ENCODE data around the gene CACNA1I. TPM values are rescaled to one million over a fixed set of nuclear protein-coding genes. Genes with fewer than 3 reads are reported as not detected.

Gene CACNA1I
- total RNA-seq, 2 experiments from 2014 or later = 0.07 to 0.09 TPM

DNA sequence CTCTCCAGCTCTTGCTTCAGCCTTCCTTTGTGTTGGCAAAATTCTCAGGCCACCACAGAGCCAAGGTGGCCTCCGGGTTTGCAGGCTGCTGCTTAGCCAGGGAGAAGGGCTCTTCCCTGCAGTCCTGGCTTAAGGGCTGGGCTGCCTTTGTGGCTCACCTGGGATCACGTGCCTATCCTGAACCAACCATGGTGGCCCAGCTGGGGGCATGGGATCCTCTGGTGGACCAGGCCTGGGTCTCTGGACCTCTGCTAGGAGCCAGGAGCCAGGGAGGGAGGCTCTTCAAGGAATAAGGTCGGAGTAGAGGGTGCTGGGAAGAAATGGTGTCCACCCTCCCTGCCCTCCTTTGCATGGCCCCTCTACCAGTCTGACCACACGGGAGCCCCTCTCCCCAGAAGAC is 43.9 kb downstream of the CACNA1I start:
- Mint-ChIP-seq H3K27ac (no peak overlapping the region), H3K9me3 (peaks cover 8% of the 10 kb centered on the region), H3K27me3 (peaks cover 9% of the 10 kb centered on the region), H3K36me3 (ENCODE audit: low read depth) (peaks cover 1% of the 10 kb centered on the region), H3K4me1 (ENCODE audit: low read depth) (peaks cover 29% of the 10 kb centered on the region), H3K4me3 (no peak overlapping the region)
- intact Hi-C loops (cut with micrococcal nuclease) = loop anchor here (10.0 kb wide), 1 partner anchor 70 kb away; no protein-coding TSS in a partner anchor
- ChIA-PET POLR2A (no interaction called here), CTCF (interaction anchor here (1.5 to 2.0 kb wide), 2 partner anchors 85 to 96 kb away, joined by 3 to 4 read pairs; no protein-coding TSS in a partner anchor)
- ATAC-seq (no peak), DNase-seq (no peak)
- TF ChIP-seq, protein P1, sequence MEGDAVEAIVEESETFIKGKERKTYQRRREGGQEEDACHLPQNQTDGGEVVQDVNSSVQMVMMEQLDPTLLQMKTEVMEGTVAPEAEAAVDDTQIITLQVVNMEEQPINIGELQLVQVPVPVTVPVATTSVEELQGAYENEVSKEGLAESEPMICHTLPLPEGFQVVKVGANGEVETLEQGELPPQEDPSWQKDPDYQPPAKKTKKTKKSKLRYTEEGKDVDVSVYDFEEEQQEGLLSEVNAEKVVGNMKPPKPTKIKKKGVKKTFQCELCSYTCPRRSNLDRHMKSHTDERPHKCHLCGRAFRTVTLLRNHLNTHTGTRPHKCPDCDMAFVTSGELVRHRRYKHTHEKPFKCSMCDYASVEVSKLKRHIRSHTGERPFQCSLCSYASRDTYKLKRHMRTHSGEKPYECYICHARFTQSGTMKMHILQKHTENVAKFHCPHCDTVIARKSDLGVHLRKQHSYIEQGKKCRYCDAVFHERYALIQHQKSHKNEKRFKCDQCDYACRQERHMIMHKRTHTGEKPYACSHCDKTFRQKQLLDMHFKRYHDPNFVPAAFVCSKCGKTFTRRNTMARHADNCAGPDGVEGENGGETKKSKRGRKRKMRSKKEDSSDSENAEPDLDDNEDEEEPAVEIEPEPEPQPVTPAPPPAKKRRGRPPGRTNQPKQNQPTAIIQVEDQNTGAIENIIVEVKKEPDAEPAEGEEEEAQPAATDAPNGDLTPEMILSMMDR (IDR thresholded peaks at IDR 0.05) = no peak

DNA sequence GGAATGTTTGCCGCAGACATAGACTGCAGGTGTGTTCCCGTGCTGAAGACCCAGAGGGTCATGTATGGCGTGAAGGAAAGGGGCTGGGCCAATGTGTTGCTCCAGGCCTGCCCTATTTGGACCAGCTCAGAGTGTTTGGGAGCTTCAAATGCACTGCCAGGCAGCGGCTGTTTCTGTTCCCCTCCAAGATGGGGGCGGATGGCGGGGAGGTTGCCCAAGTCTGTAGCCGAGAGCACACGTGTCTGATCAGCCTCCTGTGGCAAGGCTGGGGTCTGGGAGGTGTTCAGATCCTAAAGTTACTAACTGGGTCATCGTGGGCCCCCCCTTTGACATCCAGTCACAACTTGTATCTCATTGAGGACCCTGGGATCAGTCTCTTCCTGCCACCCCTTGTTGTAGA is 45.5 kb downstream of the CACNA1I start:
- intact Hi-C loops (cut with micrococcal nuclease) = loop anchor here (10.0 kb wide), 1 partner anchor 71 kb away; no protein-coding TSS in a partner anchor
- peaks cover 13% of the 10 kb centered on the region for H3K27me3 Mint-ChIP-seq
- POLR2A ChIA-PET = no interaction called here
- H3K4me1 Mint-ChIP-seq (ENCODE audit: low read depth) = peaks cover 29% of the 10 kb centered on the region
- H3K4me3 Mint-ChIP-seq = no peak overlapping the region
- peaks cover 1% of the 10 kb centered on the region for H3K36me3 Mint-ChIP-seq (ENCODE audit: low read depth)
- no peak overlapping the region for H3K27ac Mint-ChIP-seq
- peaks cover 8% of the 10 kb centered on the region for H3K9me3 Mint-ChIP-seq
- CTCF ChIA-PET = interaction anchor here (2.0 kb wide), 1 partner anchor 94 kb away, joined by 4 read pairs; no protein-coding TSS in a partner anchor
- TF ChIP-seq, protein P1 (IDR thresholded peaks at IDR 0.05) = no peak
- DNase-seq = no peak
- no peak for ATAC-seq

DNA sequence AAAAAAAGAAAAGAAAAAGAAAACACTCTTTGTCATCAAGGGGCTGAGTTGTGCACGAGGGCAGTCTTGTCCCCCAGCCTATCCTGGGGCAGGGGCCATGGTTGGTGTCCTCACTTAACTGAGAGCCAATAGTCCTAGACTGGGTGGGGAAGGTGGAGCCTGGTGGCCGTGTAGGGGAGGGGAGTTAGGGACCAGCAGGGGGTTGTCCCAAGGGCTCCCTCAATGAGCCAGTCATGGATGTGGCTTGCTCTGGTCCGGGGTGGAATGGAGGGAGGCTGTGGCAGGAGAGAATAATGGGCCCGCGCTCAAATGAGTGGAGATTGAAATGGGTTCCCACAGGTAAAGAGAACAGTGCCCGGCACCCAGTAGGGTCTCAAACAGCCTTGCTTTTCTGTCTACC is 46.2 kb downstream of the CACNA1I start:
- ChIA-PET POLR2A (no interaction called here), CTCF (interaction anchor here (1.1 kb wide), 1 partner anchor 82 kb away, joined by 4 read pairs; no protein-coding TSS in a partner anchor)
- Mint-ChIP-seq H3K27ac (no peak overlapping the region), H3K4me3 (no peak overlapping the region), H3K9me3 (peaks cover 6% of the 10 kb centered on the region), H3K4me1 (ENCODE audit: low read depth) (peaks cover 29% of the 10 kb centered on the region), H3K36me3 (ENCODE audit: low read depth) (peaks cover 1% of the 10 kb centered on the region), H3K27me3 (peaks cover 13% of the 10 kb centered on the region)
- ATAC-seq (no peak), DNase-seq (no peak)
- TF ChIP-seq, protein P1 (IDR thresholded peaks at IDR 0.05) = no peak
- intact Hi-C loops (cut with micrococcal nuclease) = loop anchor here (10.0 kb wide), 1 partner anchor 72 kb away; no protein-coding TSS in a partner anchor

DNA sequence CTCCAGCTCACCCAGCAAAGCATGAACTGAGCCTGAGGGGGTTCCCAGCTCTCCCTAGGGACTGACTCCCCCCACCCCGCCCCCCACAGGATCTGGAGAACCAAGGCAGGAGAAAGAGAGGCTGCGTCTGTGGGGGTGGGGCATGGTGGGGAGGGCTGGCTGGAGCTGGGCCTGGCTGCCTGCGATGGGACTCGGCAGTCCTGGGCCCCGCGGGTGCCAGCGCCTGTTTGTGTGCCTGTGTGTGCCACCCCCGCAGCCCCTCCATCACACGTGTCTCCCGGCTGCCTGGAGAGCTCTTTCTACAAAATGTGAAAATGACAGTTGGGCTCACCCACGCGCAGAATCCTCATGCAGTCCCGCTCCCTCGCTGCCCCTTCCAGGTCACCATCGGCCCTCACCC is 46.8 kb downstream of the CACNA1I start:
- ChIA-PET CTCF (interaction anchor here (1.1 kb wide), 1 partner anchor 83 kb away, joined by 4 read pairs; no protein-coding TSS in a partner anchor), POLR2A (interaction anchor here (0.7 kb wide), 1 partner anchor 268 kb away, joined by 3 read pairs; no protein-coding TSS in a partner anchor)
- peaks cover 26% of the 10 kb centered on the region for H3K4me1 Mint-ChIP-seq (ENCODE audit: low read depth)
- intact Hi-C loops (cut with micrococcal nuclease) = loop anchor here (10.0 kb wide), 1 partner anchor 73 kb away; no protein-coding TSS in a partner anchor
- peak; percentile 78 for DNase-seq
- no peak overlapping the region for H3K27ac Mint-ChIP-seq
- H3K9me3 Mint-ChIP-seq = peaks cover 2% of the 10 kb centered on the region
- peaks cover 13% of the 10 kb centered on the region for H3K27me3 Mint-ChIP-seq
- H3K4me3 Mint-ChIP-seq = no peak overlapping the region
- peaks cover 1% of the 10 kb centered on the region for H3K36me3 Mint-ChIP-seq (ENCODE audit: low read depth)
- ATAC-seq = peak; percentile 32
- TF ChIP-seq, protein P1 (IDR thresholded peaks at IDR 0.05) = no peak

DNA sequence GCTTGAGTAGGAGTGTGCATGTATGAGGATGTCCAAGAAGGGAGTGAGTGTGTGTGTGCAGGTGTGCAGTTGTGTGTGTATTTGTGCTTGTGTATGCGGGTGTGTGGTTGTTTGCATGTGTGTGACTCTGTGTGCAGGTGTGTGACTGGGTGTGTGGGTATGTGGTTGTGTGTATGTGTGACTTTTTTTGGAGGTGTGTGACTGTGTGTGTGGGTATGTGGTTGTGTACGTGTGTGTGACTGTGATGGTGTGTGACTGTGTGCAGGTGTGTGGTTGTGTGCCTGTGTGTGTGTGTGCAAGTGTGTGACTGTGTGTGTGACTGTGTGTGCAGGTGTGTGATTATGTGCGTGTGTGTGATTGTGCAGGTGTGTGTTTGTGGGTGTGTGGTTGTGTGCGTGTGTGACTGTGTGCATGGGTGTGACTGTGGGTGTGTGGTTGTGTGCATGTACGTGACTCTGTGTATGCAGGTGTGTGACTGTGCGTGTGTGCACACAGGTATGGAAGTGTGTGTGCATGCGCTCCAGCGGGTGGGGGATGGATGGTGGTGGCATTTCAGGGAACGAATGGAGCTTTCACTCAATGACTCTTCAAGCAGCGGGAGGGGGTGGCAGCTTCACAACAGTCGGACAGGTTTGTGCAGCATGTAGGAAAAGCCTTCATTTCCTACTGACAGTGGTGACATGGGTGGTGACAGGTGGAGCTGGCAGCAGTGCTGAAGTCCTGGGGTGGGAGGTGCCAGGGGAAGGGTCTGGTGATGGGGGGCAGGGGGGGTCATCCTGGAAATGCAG is 47.6 kb downstream of the CACNA1I start:
- no peak overlapping the region for H3K4me3 Mint-ChIP-seq

More for the DNA sequence above, 47.6 kb downstream of the CACNA1I start:
- no peak for ATAC-seq
- H3K27me3 Mint-ChIP-seq = peaks cover 13% of the 10 kb centered on the region
- DNase-seq = no peak
- CTCF ChIA-PET = no interaction called here
- POLR2A ChIA-PET = interaction anchor here (0.7 kb wide), 1 partner anchor 267 kb away, joined by 3 read pairs; no protein-coding TSS in a partner anchor
- H3K36me3 Mint-ChIP-seq (ENCODE audit: low read depth) = no peaks in the 10 kb centered on the region
- no peak overlapping the region for H3K27ac Mint-ChIP-seq
- H3K9me3 Mint-ChIP-seq = no peaks in the 10 kb centered on the region
- intact Hi-C loops (cut with micrococcal nuclease) = loop anchor here (10.0 kb wide), 1 partner anchor 73 kb away; no protein-coding TSS in a partner anchor
- TF ChIP-seq, protein P1 (IDR thresholded peaks at IDR 0.05) = no peak
- peaks cover 18% of the 10 kb centered on the region for H3K4me1 Mint-ChIP-seq (ENCODE audit: low read depth)

Measured in activated CD8-positive, alpha-beta T cell treated with anti-CD3 and anti-CD28 coated beads for 36 hours (primary cell).